Mucosa of descending colon (tissue), 3 donors: ENCODE data around the gene EPHA5. TPM values are rescaled to one million over a fixed set of nuclear protein-coding genes. Genes with fewer than 3 reads are reported as not detected.

Experiments used
- ATAC-seq: fragments of 200-7000 bp; cut with Tn5 transposase; one replicate; pipeline ENCODE4 v1.9.1; 2020; ENCODE audit warnings: mild to moderate bottlenecking, moderate library complexity
- DNase-seq, 3 donors: peaks; one replicate each; pipeline ENCODE4 v3.0.0-alpha.2; 2020
- H3K36me3 ChIP-seq: fragments of 200-600 bp; one replicate; pipeline ENCODE4 v1.8.0; 2021; ENCODE audit warnings: low read depth, mild to moderate bottlenecking
- H3K4me1 ChIP-seq: fragments of 200-600 bp; one replicate; pipeline ENCODE4 v1.8.0; 2021; ENCODE audit warnings: low read depth, mild to moderate bottlenecking
- H3K4me3 ChIP-seq: fragments of 200-600 bp; one replicate; pipeline ENCODE4 v1.8.0; 2021; ENCODE audit warnings: mild to moderate bottlenecking
- H3K9me3 ChIP-seq: fragments of 200-600 bp; one replicate; pipeline ENCODE4 v1.8.0; 2021; ENCODE audit warnings: mild to moderate bottlenecking
- CTCF ChIP-seq: fragments of 200-600 bp; IDR thresholded peaks from one replicate; pipeline ENCODE4 v1.8.0; 2022; ENCODE audit warnings: antibody characterized with exemption, mild to moderate bottlenecking
- intact Hi-C, 2 donors: fragments of 100-400 bp; cut with DNase I in 1 of 2; cut with micrococcal nuclease in 1 of 2; formaldehyde crosslinking; loops; one replicate each; pipeline versions ENCODE4 v1.11.0 to v1.11.1; 2022; cut with DNase I, micrococcal nuclease
- total RNA-seq, 3 donors: library from RNA; stranded (reverse); fragmentation: NEBNext Ultra II Directional in 2 of 3; extraction: Animal tissue kit (Norgen Biotek cat#: 25700) in 2 of 3; gene quantifications; one replicate each; pipeline versions ENCODE4 v1.2.1 to v1.2.4, GENCODE V29; 2021 to 2023
- donor health status: DM: no; HTN: no; CAD: no; lungs with moderate emphysema.
- donor health status: DM: no; HTN: no; CAD: no.
- donor health status: DM: no; HTN: yes; CAD: no.

The EPHA5 gene
- total RNA-seq, 3 donors from 2014 or later: 0.06 to 0.60 (median 0.14) TPM

- no peak for TF ChIP-seq CTCF
- Histone ChIP-seq H3K4me1 (no peaks in the 10 kb centered on the region), H3K9me3 (no peaks in the 10 kb centered on the region), H3K4me3 (no peak overlapping the region), H3K36me3 (no peaks in the 10 kb centered on the region)
- intact Hi-C loops: no loop called here
- DNase-seq: no peak
- ATAC-seq: no peak
These were observed 174.8 kb downstream of the EPHA5 start for GRCh38 chr4:65495439-65495838.

- Histone ChIP-seq H3K4me1 (no peaks in the 10 kb centered on the region), H3K36me3 (no peaks in the 10 kb centered on the region), H3K9me3 (no peaks in the 10 kb centered on the region), H3K4me3 (no peak overlapping the region)
- DNase-seq (no peak), ATAC-seq (no peak)
- intact Hi-C loops: no loop called here
- TF ChIP-seq CTCF: no peak
These were observed 187.9 kb downstream of the EPHA5 start for GRCh38 chr4:65482410-65482809.

GRCh38 chr4:65472531-65472930, 197.8 kb downstream of the EPHA5 start:
- Histone ChIP-seq H3K4me3 (no peak overlapping the region), H3K36me3 (no peaks in the 10 kb centered on the region)

GRCh38 chr4:65467068-65467680, 203.1 kb downstream of the EPHA5 start:
- DNase-seq (no peak), ATAC-seq (no peak)
- no peaks in the 10 kb centered on the region for H3K4me1 ChIP-seq
- TF ChIP-seq CTCF: no peak
- no peaks in the 10 kb centered on the region for H3K9me3 ChIP-seq
- intact Hi-C loops: no loop called here
- H3K36me3 ChIP-seq: no peaks in the 10 kb centered on the region
- H3K4me3 ChIP-seq: no peak overlapping the region

More at GRCh38 chr4:65472531-65472930, 197.8 kb downstream of the EPHA5 start:
- intact Hi-C loops: no loop called here
- Histone ChIP-seq H3K9me3 (no peaks in the 10 kb centered on the region), H3K4me1 (no peaks in the 10 kb centered on the region)
- no peak for TF ChIP-seq CTCF
- DNase-seq: no peak
- ATAC-seq: no peak

- no peak for ATAC-seq
- H3K36me3 ChIP-seq: no peaks in the 10 kb centered on the region
- H3K4me3 ChIP-seq: no peak overlapping the region
- no peaks in the 10 kb centered on the region for H3K9me3 ChIP-seq
- intact Hi-C loops: no loop called here
- DNase-seq: no peak
- H3K4me1 ChIP-seq: no peaks in the 10 kb centered on the region
- no peak for TF ChIP-seq CTCF
These were observed 208.5 kb downstream of the EPHA5 start for GRCh38 chr4:65461781-65462180.

- intact Hi-C loops: no loop called here
- TF ChIP-seq CTCF: no peak
- H3K4me3 ChIP-seq: no peak overlapping the region
- DNase-seq (no peak), ATAC-seq (no peak)
- H3K36me3 ChIP-seq: no peaks in the 10 kb centered on the region
- H3K9me3 ChIP-seq: no peaks in the 10 kb centered on the region
- no peaks in the 10 kb centered on the region for H3K4me1 ChIP-seq
These were observed 213.3 kb downstream of the EPHA5 start for GRCh38 chr4:65457011-65457410.
